Heart left ventricle (tissue), 16 donors: ENCODE results near the gene NUCB1. TPM values are rescaled to one million over a fixed set of nuclear protein-coding genes. Genes with fewer than 3 reads are reported as not detected.
A peak's percentile ranks its signal among the peaks of the same experiment; 100 is the strongest.

ENCODE experiments used
- ATAC-seq, 4 donors: fragments of 200-7000 bp; cut with Tn5 transposase; one replicate each; pipeline ENCODE4 v1.9.1; 2020 to 2022; ENCODE audit warnings: moderate library complexity in 4 of 4, mild to moderate bottlenecking in 3 of 4, moderate number of reproducible peaks in 1 of 4
- DNase-seq, 5 donors: peaks; one replicate each; pipeline ENCODE4 v3.0.0-alpha.2; 2020
- H3K27ac ChIP-seq, 12 donors: fragments of 200-600 bp; sonication (generic) in 4 of 12; one replicate each; pipeline versions ENCODE4 v1.5.0 to v1.8.0; 2016 to 2022; ENCODE audit warnings: mild to moderate bottlenecking in 2 of 12
- H3K27me3 ChIP-seq, 9 donors: fragments of 200-600 bp; sonication (generic) in 2 of 9; one replicate each; pipeline versions ENCODE4 v1.5.1 to v1.8.0; 2016 to 2022; ENCODE audit warnings: mild to moderate bottlenecking in 3 of 9
- H3K36me3 ChIP-seq, 9 donors: fragments of 200-600 bp; sonication (generic) in 2 of 9; one replicate each; pipeline versions ENCODE4 v1.5.0 to v1.8.0; 2018 to 2022; ENCODE audit warnings: mild to moderate bottlenecking in 2 of 9
- H3K4me1 ChIP-seq, 12 donors: fragments of 200-600 bp; sonication (generic) in 4 of 12; one replicate each; pipeline versions ENCODE4 v1.5.0 to v1.8.0; 2016 to 2022; ENCODE audit warnings: mild to moderate bottlenecking in 3 of 12
- H3K4me3 ChIP-seq, 12 donors: fragments of 200-600 bp; sonication (generic) in 4 of 12; one replicate each; pipeline versions ENCODE4 v1.5.0 to v1.8.0; 2017 to 2022; ENCODE audit warnings: mild to moderate bottlenecking in 9 of 12, moderate library complexity in 4 of 12
- H3K9me3 ChIP-seq, 12 donors: fragments of 200-600 bp; sonication (generic) in 4 of 12; one replicate each; pipeline versions ENCODE4 v1.5.0 to v1.8.0; 2016 to 2022; ENCODE audit warnings: mild to moderate bottlenecking in 1 of 12
- CTCF ChIP-seq, 12 donors: fragments of 200-600 bp; sonication (generic) in 4 of 12; IDR thresholded peaks; one replicate each; pipeline versions ENCODE4 v1.5.0 to v1.8.0; 2018 to 2022; ENCODE audit warnings: antibody characterized with exemption in 12 of 12, mild to moderate bottlenecking in 5 of 12
- POLR2A ChIP-seq, 2 donors: fragments of 450-650 bp; IDR thresholded peaks; one replicate each; pipeline ENCODE4 v1.6.1; 2017; ENCODE audit warnings: antibody characterized with exemption in 2 of 2, mild to moderate bottlenecking in 2 of 2, moderate library complexity in 2 of 2
- WGBS, 4 donors: extraction: QIAGEN DNeasy Blood & Tissue Kit in 2 of 4; methylation state at CpG; one replicate each; pipeline versions ENCODE4 v1.1.5 to v1.1.7; 2013 to 2018; 5-methylcytosine and 5-hydroxymethylcytosine counted together
- intact Hi-C, 10 donors: fragments of 100-400 bp; cut with DNase I; formaldehyde crosslinking; loops; one replicate each; pipeline versions ENCODE4 v1.11.1 to v1.14.2; 2022
- polyA plus RNA-seq, 2 donors: library from polyadenylated mRNA; stranded (reverse); fragments of 200-250 nt; gene quantifications; one replicate each; pipeline ENCODE4 v1.2.3, GENCODE V29; 2013
- total RNA-seq, 9 donors: library from RNA; depleted of rRNA in 2 of 9; stranded (reverse); fragments of >200 nt in 2 of 9; fragmentation: NEBNext Ultra II Directional in 3 of 9; extraction: Animal tissue kit (Norgen Biotek cat#: 25700) in 3 of 9; gene quantifications; one replicate each; pipeline versions ENCODE4 v1.1.0 to v1.2.4, GENCODE V29; 2016 to 2023
- donor health status: ischemic (EF 13 %, LVEDD 7.1; RV severe dilation, severe dysfunction).
- donor health status: healthy with polysubstance abuse.
- donor health status: DM: no; HTN: yes; CAD: no.
- donor health status: DM: no; HTN: no; CAD: no.
- donor health status: ischemic (EF 25% LVEDD 6.9; RV normal size, moderate dysfunction).
- donor health status: ischemic (EF 25% LVEDD 5.7; RV mildly dilated, moderate dysfunction).
- donor health status: healthy.
- donor health status: DM: yes; HTN: yes; CAD: no.
- donor health status: ischemic (EF 35%, LVEDD 5.7; RV mildly dilated, moderate dysfunction).
- donor health status: nonischemic (EF 11% LVEDD 7.7; RV severe dilation, severe dysfunction).
- donor health status: DM: yes; HTN: yes; CAD: no.
- donor health status: PGD.
- donor health status: ischemic (EF 29% LVEDD 5.4; RV normal size, mild dysfunction).
- donor health status: nonischemic (EF 23%, LVEDD 6.1; RV moderate dilation, normal function).

NUCB1 gene
- total and polyA plus RNA-seq, 11 donors, result 179 to 428 (median 286) TPM

- H3K4me3 ChIP-seq, result peak overlapping the region in 1 of 12 donors; percentile 15
Measured at GRCh38 chr19:48962029-48962848, 62.1 kb downstream of the NUCB1 start.

GRCh38 chr19:48962849-48963165, 62.7 kb downstream of the NUCB1 start:
- intact Hi-C loops, result loop anchor here in 3 of 10 donors (5.0 to 10.0 kb wide), 4 partner anchors 56 to 318 kb away; partner anchors contain the start of genes NUCB1 (in 2 of the 3), CA11 (in 1 of the 3) and PPP1R15A (in 1 of the 3)
- DNase-seq, result no peak

More at GRCh38 chr19:48962029-48962848, 62.1 kb downstream of the NUCB1 start:
- Histone ChIP-seq H3K36me3 (peaks cover 0 to 24% (median 13%) of the 10 kb centered on the region in 9 donors), H3K9me3 (no peaks in the 10 kb centered on the region), H3K27ac (peak overlapping the region in 11 of 12 donors; percentile 5 to 97 (median 71)), H3K27me3 (no peaks in the 10 kb centered on the region), H3K4me1 (peaks cover 10 to 50% (median 31%) of the 10 kb centered on the region in 12 donors)
- intact Hi-C loops, result loop anchor here in 3 of 10 donors (5.0 to 10.0 kb wide), 4 partner anchors 55 to 317 kb away; partner anchors contain the start of genes NUCB1 (in 2 of the 3), CA11 (in 1 of the 3) and PPP1R15A (in 1 of the 3)
- TF ChIP-seq POLR2A (IDR thresholded peaks at IDR 0.05) (peak in 1 of 2 donors; percentile 54), CTCF (IDR thresholded peaks at IDR 0.05) (no peak)
- DNase-seq, result peak; percentile 63 to 80 (median 68)
- 61 to 66% (median 62%) methylated on average over 22 of the region's 22 CpGs for WGBS, 4 donors
- ATAC-seq, result peak in 2 of 4 donors; percentile 14 to 17

GRCh38 chr19:48963371-48964204, 63.5 kb downstream of the NUCB1 start:
- Histone ChIP-seq H3K36me3 (peaks cover 0 to 27% (median 19%) of the 10 kb centered on the region in 9 donors), H3K27ac (peak overlapping the region; percentile 73 to 97 (median 93)), H3K27me3 (no peaks in the 10 kb centered on the region), H3K4me1 (peaks cover 10 to 60% (median 42%) of the 10 kb centered on the region in 12 donors), H3K9me3 (no peaks in the 10 kb centered on the region), H3K4me3 (peak overlapping the region in 10 of 12 donors; percentile 76 to 99 (median 88))
- TF ChIP-seq CTCF (IDR thresholded peaks at IDR 0.05) (no peak), POLR2A (IDR thresholded peaks at IDR 0.05) (peak in 1 of 2 donors; percentile 43)
- ATAC-seq (peak in 3 of 4 donors; percentile 5 to 30 (median 27)), DNase-seq (peak; percentile 82 to 90 (median 84))
- intact Hi-C loops, result loop anchor here in 8 of 10 donors (2.0 to 10.0 kb wide), 6 partner anchors 56 to 319 kb away; partner anchors contain the start of genes PPP1R15A (in 5 of the 8), NUCB1 (in 2 of the 8) and CA11 (in 1 of the 8)
- WGBS, 4 donors, result 16 to 29% (median 20%) methylated on average over 21 to 28 of the region's 28 CpGs

More at GRCh38 chr19:48962849-48963165, 62.7 kb downstream of the NUCB1 start:
- 70 to 75% (median 73%) methylated on average over 7 of the region's 7 CpGs for WGBS, 4 donors
- no peak for ATAC-seq
- H3K9me3 ChIP-seq, result no peaks in the 10 kb centered on the region
- H3K27me3 ChIP-seq, result no peaks in the 10 kb centered on the region
- H3K36me3 ChIP-seq, result peaks cover 0 to 24% (median 15%) of the 10 kb centered on the region in 9 donors
- peak overlapping the region in 1 of 12 donors; percentile 15 for H3K4me3 ChIP-seq
- H3K4me1 ChIP-seq, result peaks cover 10 to 52% (median 36%) of the 10 kb centered on the region in 12 donors
- H3K27ac ChIP-seq, result peak overlapping the region in 10 of 12 donors; percentile 42 to 97 (median 81)
- no peak for TF ChIP-seq CTCF (IDR thresholded peaks at IDR 0.05)
- TF ChIP-seq POLR2A (IDR thresholded peaks at IDR 0.05), result no peak
